GM12891 (cell line): ENCODE data around the gene ALK.

ENCODE experiments used
- DNase-seq: peaks from one replicate; pipeline ENCODE4 v3.0.0; 2011; ENCODE audit warnings: low spot score; ENCODE audit not compliant: insufficient read length
- FAIRE-seq: peaks from 2 replicates; lab custom pipeline; 2011; peaks lifted over from hg19 to GRCh38; lab: Jason Lieb, UNC
- PAX5 ChIP-seq: IDR thresholded peaks from 2 replicates; pipeline ENCODE4 v1.6.1; 2011; ENCODE audit warnings: low read length, moderate library complexity, mild to moderate bottlenecking; ENCODE audit not compliant: insufficient read depth, severe bottlenecking
- POLR2A ChIP-seq: IDR thresholded peaks from 2 replicates; pipeline ENCODE4 v1.6.1; 2011; ENCODE audit warnings: low read depth, low read length, control low read depth
- POLR2AphosphoS5 ChIP-seq: IDR thresholded peaks from 2 replicates; pipeline ENCODE4 v1.6.1; 2011; ENCODE audit warnings: low read depth, low read length, control low read depth
- POU2F2 ChIP-seq: IDR thresholded peaks from 2 replicates; pipeline ENCODE4 v1.6.1; 2011; ENCODE audit warnings: low read depth, mild to moderate bottlenecking, control low read depth, low read length, moderate library complexity
- SPI1 ChIP-seq: IDR thresholded peaks from 2 replicates; pipeline ENCODE4 v1.6.1; 2011; ENCODE audit warnings: low read depth, low read length, control low read depth
- TAF1 ChIP-seq: IDR thresholded peaks from 2 replicates; pipeline ENCODE4 v1.6.1; 2011; ENCODE audit warnings: low read depth, low read length, control low read depth

Gene ALK

DNA sequence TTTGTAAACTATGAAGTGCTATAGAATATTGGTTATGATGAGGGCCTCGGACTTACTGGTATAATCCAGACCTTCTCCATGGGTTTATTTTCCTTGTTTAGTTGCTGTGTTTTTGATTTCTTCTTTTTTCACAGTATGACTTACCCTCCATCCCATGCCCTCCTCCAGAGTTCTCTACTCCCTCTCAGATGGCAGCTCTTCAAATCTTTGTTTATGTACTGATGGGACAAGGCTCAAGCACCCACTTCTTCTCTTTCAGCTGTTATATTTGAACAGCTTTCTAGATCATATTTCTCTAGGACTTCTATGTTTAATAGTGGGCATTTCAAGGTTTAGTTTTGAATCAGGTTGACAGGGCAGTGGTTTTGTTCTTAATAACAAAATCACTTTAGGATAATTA is 762.3 kb downstream of the ALK start:
- TF ChIP-seq PAX5 (no peak), POU2F2 (no peak), POLR2A (no peak)
- FAIRE-seq (no peak), DNase-seq (no peak)

DNA sequence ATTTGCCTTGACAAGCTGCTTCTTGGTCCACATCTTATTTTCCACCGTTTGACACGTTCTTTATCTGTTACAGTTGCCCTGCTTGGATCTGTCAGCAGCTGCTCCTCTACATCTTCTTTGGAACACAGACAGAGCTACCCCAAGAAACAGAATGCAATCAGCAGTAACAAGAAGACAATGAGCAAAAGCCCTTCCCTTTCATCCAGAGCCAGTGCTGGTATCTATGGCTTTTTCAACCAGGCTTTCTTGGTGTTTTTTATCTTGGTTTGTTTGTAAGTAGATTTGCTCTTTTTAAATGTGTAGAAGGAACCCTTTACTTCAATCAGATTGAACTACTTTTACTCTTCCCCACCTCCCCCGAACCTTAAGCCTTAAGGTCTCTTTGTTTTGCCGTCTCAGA is 764.3 kb downstream of the ALK start:
- no peak for TF ChIP-seq SPI1
- TF ChIP-seq TAF1: no peak
- FAIRE-seq (no peak), DNase-seq (no peak)

DNA sequence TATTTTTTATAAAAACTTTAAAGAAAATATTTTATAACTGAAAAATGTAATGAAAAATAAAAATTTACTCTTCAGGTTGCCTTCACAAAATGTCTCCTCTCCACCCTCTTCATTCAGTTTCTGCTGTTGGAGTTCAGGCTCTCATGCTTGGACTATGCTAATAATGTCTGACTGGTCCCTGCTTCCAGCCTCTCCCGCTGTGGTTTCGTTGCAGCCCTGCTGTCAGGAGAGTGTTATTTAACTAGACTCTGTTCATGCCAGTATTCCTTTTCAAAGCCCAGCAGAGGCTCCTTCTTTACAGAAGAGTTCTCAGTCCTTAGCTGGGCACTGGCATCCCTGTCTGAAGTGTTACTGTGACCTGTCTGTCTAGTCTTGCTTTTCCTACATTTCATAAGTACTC is 765.8 kb downstream of the ALK start:
- no peak for DNase-seq
- FAIRE-seq: no peak
- no peak for TF ChIP-seq PAX5
- no peak for TF ChIP-seq TAF1
- TF ChIP-seq SPI1: no peak
- TF ChIP-seq POU2F2: no peak
- TF ChIP-seq POLR2A: no peak

DNA sequence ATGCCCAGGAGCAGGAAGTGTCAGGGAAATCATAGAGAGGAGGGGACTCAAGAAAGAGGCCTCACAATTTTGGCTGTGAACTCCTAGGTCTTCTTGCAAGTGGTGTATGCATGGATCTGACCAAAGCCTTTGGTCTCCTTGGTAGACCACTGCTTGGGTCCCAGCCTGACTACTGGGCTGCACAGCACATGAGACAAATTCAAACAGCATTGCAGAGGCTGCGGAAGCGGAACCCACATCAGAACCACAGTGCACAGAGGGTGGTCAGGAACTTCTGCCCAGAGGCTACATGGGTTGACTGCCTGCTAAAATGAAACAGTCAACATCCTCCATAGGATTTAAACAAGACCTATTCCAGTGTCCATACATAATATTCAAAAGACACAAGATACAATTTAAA is 766.8 kb downstream of the ALK start:
- FAIRE-seq: no peak
- TF ChIP-seq POLR2AphosphoS5 (no peak), PAX5 (no peak), POU2F2 (no peak), TAF1 (no peak), POLR2A (no peak), SPI1 (no peak)

DNA sequence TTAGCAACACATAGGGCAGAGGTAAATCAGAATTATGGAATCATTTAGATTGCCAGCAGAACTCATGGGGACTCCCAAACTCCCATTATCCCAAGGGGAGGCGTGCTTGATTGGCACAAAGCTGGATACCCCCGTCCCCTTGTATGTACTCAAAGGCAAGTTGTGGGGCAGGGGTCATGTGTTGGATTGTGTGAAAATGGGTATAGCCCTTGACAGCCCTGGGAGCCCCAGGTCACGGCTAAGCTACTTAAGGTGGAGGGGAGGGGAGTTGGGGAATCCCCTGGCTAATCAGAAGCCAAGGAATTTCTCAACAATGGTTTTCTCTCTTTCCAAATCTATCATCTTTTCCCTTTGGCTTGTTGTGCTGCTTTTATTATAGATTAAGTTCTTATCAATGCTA is 773.4 kb downstream of the ALK start:
- TF ChIP-seq POLR2A: no peak
- TF ChIP-seq SPI1: no peak
- no peak for TF ChIP-seq POLR2AphosphoS5
- TF ChIP-seq POU2F2: no peak
- no peak for TF ChIP-seq PAX5
- no peak for TF ChIP-seq TAF1
- FAIRE-seq (no peak), DNase-seq (no peak)

More for the DNA sequence above, 766.8 kb downstream of the ALK start:
- DNase-seq: no peak

DNA sequence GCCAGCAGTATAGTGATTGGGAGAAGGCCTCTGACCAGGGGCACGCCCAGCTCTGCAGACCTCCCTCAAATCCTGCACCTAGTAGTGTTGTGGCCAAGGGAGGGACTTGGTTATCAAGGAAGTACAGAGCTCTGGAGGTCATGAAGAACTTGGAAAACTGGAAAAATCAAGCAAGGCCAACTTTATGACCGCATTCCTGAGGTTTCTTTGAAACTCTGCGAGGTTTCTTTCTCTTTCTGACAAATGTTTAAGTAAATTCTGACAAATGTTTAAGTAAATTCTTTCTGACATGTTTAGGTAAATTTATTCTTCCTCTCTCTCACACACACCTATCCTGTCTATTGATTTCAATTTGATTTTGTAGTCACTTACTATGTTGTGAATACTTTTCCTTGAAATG is 775.2 kb downstream of the ALK start:
- FAIRE-seq: no peak

DNA sequence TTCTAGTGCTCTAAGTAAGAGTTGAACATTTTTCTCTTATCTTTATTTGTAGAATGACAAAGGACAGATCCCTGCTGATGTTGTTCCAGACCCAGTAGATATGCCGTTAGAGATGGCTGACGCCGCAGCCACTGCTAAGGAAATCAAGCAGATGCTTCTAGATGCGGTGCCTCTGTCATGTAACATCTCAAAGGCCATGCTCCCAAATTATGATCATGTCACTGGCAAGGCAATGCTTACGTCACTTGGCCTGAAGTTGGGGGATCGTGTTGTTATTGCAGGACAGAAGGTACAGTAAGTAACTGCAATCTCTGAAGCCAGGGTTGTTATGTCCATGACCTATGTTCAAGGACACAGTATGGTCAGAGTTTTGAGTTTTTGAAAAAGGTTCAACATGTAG is 777.7 kb downstream of the ALK start:
- TF ChIP-seq TAF1 (no peak), POLR2A (no peak), POLR2AphosphoS5 (no peak), POU2F2 (no peak), SPI1 (no peak)
- FAIRE-seq (no peak), DNase-seq (no peak)

More for the DNA sequence above, 775.2 kb downstream of the ALK start:
- TF ChIP-seq POU2F2 (no peak), POLR2AphosphoS5 (no peak), TAF1 (no peak), PAX5 (no peak), SPI1 (no peak), POLR2A (no peak)
- DNase-seq: no peak
